Measurements from ENCODE around the gene TMEM117. TPM values are rescaled to one million over a fixed set of nuclear protein-coding genes. Genes with fewer than 3 reads are reported as not detected.

The TMEM117 gene
- total and polyA plus RNA-seq, 8 donors = 1.9 to 52.5 (median 8.0) TPM

DNA sequence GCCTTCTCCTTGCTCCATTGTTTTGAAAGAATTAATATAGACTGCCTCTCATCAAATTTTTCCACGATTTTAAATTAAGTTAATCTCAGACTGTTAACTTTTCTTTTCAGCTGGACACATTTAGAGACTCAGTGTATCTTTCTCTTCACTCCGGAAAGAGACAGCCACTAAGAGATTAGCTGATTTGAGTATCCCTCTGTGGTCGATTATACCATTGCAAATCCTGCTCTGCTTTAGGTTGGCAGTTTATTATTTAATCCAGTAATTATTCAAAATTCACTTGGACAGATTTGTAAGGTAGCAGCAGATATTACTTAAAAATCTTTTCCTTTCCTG, 29.2 kb upstream of the TMEM117 start:
- intact Hi-C loops (cut with DNase I; ENCODE audit: low total_unique reads) = no loop called here
- Histone ChIP-seq H3K9me3 (no peaks in the 10 kb centered on the region), H3K4me3 (peak overlapping the region; percentile 88 to 98 (median 96)), H3K36me3 (peaks cover 1 to 10% (median 8%) of the 10 kb centered on the region in 4 donors), H3K27ac (peak overlapping the region in 4 of 5 donors; percentile 95 to 98 (median 98)), H3K4me1 (peaks cover 0 to 41% (median 26%) of the 10 kb centered on the region in 4 donors), H3K27me3 (no peaks in the 10 kb centered on the region)
- TF ChIP-seq POLR2AphosphoS5 (IDR thresholded peaks at IDR 0.05) (no peak), EP300 (IDR thresholded peaks at IDR 0.05) (no peak), POLR2A (IDR thresholded peaks at IDR 0.05) (no peak)
- TF ChIP-seq, protein P1, sequence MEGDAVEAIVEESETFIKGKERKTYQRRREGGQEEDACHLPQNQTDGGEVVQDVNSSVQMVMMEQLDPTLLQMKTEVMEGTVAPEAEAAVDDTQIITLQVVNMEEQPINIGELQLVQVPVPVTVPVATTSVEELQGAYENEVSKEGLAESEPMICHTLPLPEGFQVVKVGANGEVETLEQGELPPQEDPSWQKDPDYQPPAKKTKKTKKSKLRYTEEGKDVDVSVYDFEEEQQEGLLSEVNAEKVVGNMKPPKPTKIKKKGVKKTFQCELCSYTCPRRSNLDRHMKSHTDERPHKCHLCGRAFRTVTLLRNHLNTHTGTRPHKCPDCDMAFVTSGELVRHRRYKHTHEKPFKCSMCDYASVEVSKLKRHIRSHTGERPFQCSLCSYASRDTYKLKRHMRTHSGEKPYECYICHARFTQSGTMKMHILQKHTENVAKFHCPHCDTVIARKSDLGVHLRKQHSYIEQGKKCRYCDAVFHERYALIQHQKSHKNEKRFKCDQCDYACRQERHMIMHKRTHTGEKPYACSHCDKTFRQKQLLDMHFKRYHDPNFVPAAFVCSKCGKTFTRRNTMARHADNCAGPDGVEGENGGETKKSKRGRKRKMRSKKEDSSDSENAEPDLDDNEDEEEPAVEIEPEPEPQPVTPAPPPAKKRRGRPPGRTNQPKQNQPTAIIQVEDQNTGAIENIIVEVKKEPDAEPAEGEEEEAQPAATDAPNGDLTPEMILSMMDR (IDR thresholded peaks at IDR 0.05) = no peak
- WGBS, 5 donors = 2 to 6% (median 3%) methylated on average over 3 of the region's 3 CpGs
- DNase-seq = peak in 1 of 2 donors; percentile 20

DNA sequence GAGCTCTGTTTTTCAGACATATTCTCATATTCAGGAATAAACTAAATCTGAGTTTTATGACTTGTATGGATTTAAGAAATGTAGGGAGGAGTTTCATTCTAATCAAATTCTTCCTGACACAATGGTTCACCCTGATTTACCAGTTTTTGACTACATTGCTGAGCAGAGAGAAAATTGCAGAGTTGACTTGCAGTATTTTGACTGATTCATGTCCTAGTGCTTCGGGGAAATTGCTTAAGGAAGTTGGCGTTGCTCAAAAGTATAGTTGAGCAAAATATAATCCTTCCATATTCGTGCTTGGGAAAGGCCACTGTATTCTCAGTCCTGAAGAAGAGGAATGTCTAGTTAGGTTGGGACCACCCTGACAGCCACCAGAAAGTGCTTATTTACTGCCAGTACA, 28.5 kb upstream of the TMEM117 start:
- peaks cover 0 to 4% (median 2%) of the 10 kb centered on the region in 4 donors for H3K36me3 ChIP-seq
- no peaks in the 10 kb centered on the region for H3K9me3 ChIP-seq
- peak overlapping the region in 2 of 5 donors; percentile 98 for H3K27ac ChIP-seq
- TF ChIP-seq, protein P1 (IDR thresholded peaks at IDR 0.05) = no peak
- TF ChIP-seq EP300 (IDR thresholded peaks at IDR 0.05) (no peak), POLR2AphosphoS5 (IDR thresholded peaks at IDR 0.05) (no peak), POLR2A (IDR thresholded peaks at IDR 0.05) (no peak)
- peaks cover 0 to 39% (median 25%) of the 10 kb centered on the region in 4 donors for H3K4me1 ChIP-seq
- 81 to 89% (median 88%) methylated on average over 3 of the region's 3 CpGs for WGBS, 5 donors
- intact Hi-C loops (cut with DNase I; ENCODE audit: low total_unique reads) = no loop called here
- DNase-seq = peak in 1 of 2 donors; percentile 12
- no peaks in the 10 kb centered on the region for H3K27me3 ChIP-seq
- no peak overlapping the region for H3K4me3 ChIP-seq

DNA sequence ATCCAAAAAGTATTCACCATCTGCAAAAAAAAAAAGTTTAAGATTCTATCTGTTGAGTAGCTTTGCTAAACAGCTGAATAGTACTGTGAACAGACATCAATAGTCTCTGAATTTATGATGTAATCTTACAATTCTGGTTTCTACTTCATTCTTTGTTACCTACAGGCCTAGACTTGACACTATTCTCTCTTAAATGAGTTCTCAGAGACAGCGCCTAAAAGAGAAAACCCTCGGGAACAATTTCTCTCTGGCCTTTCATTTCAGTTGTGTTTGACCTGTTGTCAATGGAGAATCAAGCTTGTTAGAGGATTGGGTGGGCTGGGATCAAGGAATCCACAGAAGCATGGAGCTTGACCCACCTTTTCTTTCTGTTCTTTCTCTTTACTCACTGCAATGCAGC, 23.8 kb upstream of the TMEM117 start:
- DNase-seq = no peak
- WGBS, 5 donors = 83 to 93% (median 87%) methylated on average over 2 of the region's 2 CpGs
- Histone ChIP-seq H3K9me3 (no peaks in the 10 kb centered on the region), H3K4me1 (peaks cover 0 to 4% (median under 1%) of the 10 kb centered on the region in 4 donors), H3K27me3 (no peaks in the 10 kb centered on the region), H3K36me3 (no peaks in the 10 kb centered on the region), H3K4me3 (no peak overlapping the region), H3K27ac (no peak overlapping the region)
- TF ChIP-seq EP300 (IDR thresholded peaks at IDR 0.05) (no peak), POLR2AphosphoS5 (IDR thresholded peaks at IDR 0.05) (no peak), POLR2A (IDR thresholded peaks at IDR 0.05) (no peak)
- TF ChIP-seq, protein P1 (IDR thresholded peaks at IDR 0.05) = no peak
- intact Hi-C loops (cut with DNase I; ENCODE audit: low total_unique reads) = no loop called here

DNA sequence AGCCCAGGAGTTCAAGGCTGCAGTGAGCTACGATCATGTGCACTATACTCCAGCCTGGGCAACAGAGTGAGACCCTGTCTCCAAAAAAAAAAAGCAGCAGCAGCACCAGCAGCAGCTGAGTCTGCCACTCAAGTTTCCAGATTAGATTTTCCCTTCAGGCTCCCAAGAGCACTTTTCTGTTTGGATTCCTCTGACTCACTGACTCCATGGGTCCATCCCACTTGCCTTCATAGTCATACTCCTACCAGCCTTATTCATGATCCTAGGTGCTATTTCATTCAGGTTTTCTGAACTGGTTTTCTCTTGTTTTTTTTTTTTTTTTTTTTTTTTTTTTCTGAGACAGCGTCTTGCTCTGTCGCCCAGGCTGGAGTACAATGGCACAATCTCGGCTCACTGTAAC, 23.0 kb upstream of the TMEM117 start:
- no peak for DNase-seq
- Histone ChIP-seq H3K9me3 (no peaks in the 10 kb centered on the region), H3K4me1 (no peaks in the 10 kb centered on the region), H3K27ac (no peak overlapping the region), H3K36me3 (no peaks in the 10 kb centered on the region), H3K27me3 (no peaks in the 10 kb centered on the region), H3K4me3 (no peak overlapping the region)
- TF ChIP-seq EP300 (IDR thresholded peaks at IDR 0.05) (no peak), POLR2AphosphoS5 (IDR thresholded peaks at IDR 0.05) (no peak), POLR2A (IDR thresholded peaks at IDR 0.05) (no peak)
- TF ChIP-seq, protein P1 (IDR thresholded peaks at IDR 0.05) = no peak
- intact Hi-C loops (cut with DNase I; ENCODE audit: low total_unique reads) = no loop called here
- 95 to 98% (median 96%) methylated on average over 4 of the region's 4 CpGs for WGBS, 5 donors

Measured in stomach (tissue), 9 donors.